Measurements from ENCODE around the gene KRTAP20-3.

- TF ChIP-seq CTCF (IDR thresholded peaks at IDR 0.05) (no peak), POLR2AphosphoS5 (IDR thresholded peaks at IDR 0.05; ENCODE audit: low read depth, low read length) (no peak)
Measured at GRCh38 chr21:30623362-30623761, 19.3 kb upstream of the KRTAP20-3 start.
